CD14-positive monocyte (primary cell): ENCODE measurements around the gene C12orf75. TPM values are rescaled to one million over a fixed set of nuclear protein-coding genes. Genes with fewer than 3 reads are reported as not detected.

Source experiments
- DNase-seq, 3 donors: peaks; one replicate each; pipeline ENCODE4 v3.0.0-alpha.2; 2011 to 2022
- H2AFZ ChIP-seq: 2 replicates; pipeline ENCODE4 v1.6.0; 2012; ENCODE audit warnings: mild to moderate bottlenecking, low read depth, low read length, inconsistent platforms; ENCODE audit not compliant: insufficient read depth, poor library complexity, severe bottlenecking
- H3K27ac ChIP-seq, 2 donors: 1 replicate in 1 of 2; 2 replicates in 1 of 2; pipeline ENCODE4 v1.5.1; 2012 to 2013; ENCODE audit warnings: low read length in 2 of 2, control low read depth in 1 of 2, inconsistent platforms in 1 of 2, low read depth in 1 of 2, mild to moderate bottlenecking in 1 of 2
- H3K27me3 ChIP-seq, 2 donors: one replicate each; pipeline versions ENCODE4 v1.6.0 to v1.6.1; 2011 to 2013; ENCODE audit warnings: low read length in 2 of 2; ENCODE audit not compliant: control insufficient read depth in 2 of 2, insufficient read depth in 2 of 2
- H3K36me3 ChIP-seq, 2 donors: replicated peaks in 1 of 2; 1 replicate in 1 of 2; 2 replicates in 1 of 2; pipeline versions ENCODE4 v1.5.1 to v1.6.1; 2012 to 2013; ENCODE audit warnings: low read length in 2 of 2, control low read depth in 1 of 2, inconsistent platforms in 1 of 2, mild to moderate bottlenecking in 1 of 2; ENCODE audit not compliant: insufficient read depth in 2 of 2, control insufficient read depth in 1 of 2
- H3K4me1 ChIP-seq, 2 donors: 1 replicate in 1 of 2; 2 replicates in 1 of 2; pipeline versions ENCODE4 v1.5.1 to v1.6.1; 2012 to 2013; ENCODE audit warnings: low read length in 2 of 2, control low read depth in 1 of 2, inconsistent platforms in 1 of 2, mild to moderate bottlenecking in 1 of 2, moderate library complexity in 1 of 2; ENCODE audit not compliant: insufficient read depth in 2 of 2, control insufficient read depth in 1 of 2
- H3K4me2 ChIP-seq: replicated peaks from 2 replicates; pipeline ENCODE3; 2012; ENCODE audit warnings: low read length, moderate library complexity, mild to moderate bottlenecking; ENCODE audit not compliant: poor library complexity, severe bottlenecking; ENCODE audit errors: extremely low read depth
- H3K4me3 ChIP-seq, 3 experiments: fragments of 200-600 bp in 1 of 3; sonication (generic) in 1 of 3; replicated peaks in 1 of 3; 1 replicate in 2 of 3; 2 replicates in 1 of 3; pipeline ENCODE4 v1.5.1; 2011 to 2013; ENCODE audit warnings: low read length in 3 of 3, mild to moderate bottlenecking in 3 of 3, control low read depth in 2 of 3, low read depth in 2 of 3, inconsistent platforms in 1 of 3, moderate library complexity in 1 of 3
- H3K79me2 ChIP-seq: 2 replicates; pipeline ENCODE4 v1.6.0; 2012; ENCODE audit warnings: mild to moderate bottlenecking, control low read depth, inconsistent platforms, low read length, moderate library complexity; ENCODE audit not compliant: insufficient read depth
- H3K9ac ChIP-seq: 2 replicates; pipeline ENCODE4 v1.6.0; 2017; ENCODE audit warnings: low read length, mild to moderate bottlenecking; ENCODE audit not compliant: insufficient read depth, poor library complexity, severe bottlenecking
- H3K9me3 ChIP-seq, 2 donors: replicated peaks in 1 of 2; 1 replicate in 1 of 2; 2 replicates in 1 of 2; pipeline versions ENCODE4 v1.5.1 to v1.6.1; 2012 to 2013; ENCODE audit warnings: low read length in 2 of 2, control low read depth in 1 of 2; ENCODE audit not compliant: control insufficient read depth in 1 of 2, insufficient read depth in 1 of 2
- H4K20me1 ChIP-seq: 2 replicates; pipeline ENCODE4 v1.6.0; 2012; ENCODE audit warnings: mild to moderate bottlenecking, low read length, control low read depth, moderate library complexity; ENCODE audit not compliant: insufficient read depth
- H3K27ac Mint-ChIP-seq, 7 donors: one replicate each; pipeline ENCODE4 v1.8.0; 2020; ENCODE audit warnings: mild to moderate bottlenecking in 7 of 7, mixed read lengths in 7 of 7, moderate library complexity in 6 of 7, inconsistent platforms in 2 of 7
- H3K27me3 Mint-ChIP-seq, 3 donors: one replicate each; pipeline ENCODE4 v1.8.0; 2021 to 2022; ENCODE audit warnings: low read depth in 3 of 3, mild to moderate bottlenecking in 3 of 3, mixed read lengths in 3 of 3, moderate library complexity in 3 of 3, inconsistent platforms in 1 of 3
- H3K36me3 Mint-ChIP-seq, 2 donors: one replicate each; pipeline ENCODE4 v1.8.0; 2020; ENCODE audit warnings: mixed read lengths in 2 of 2, inconsistent platforms in 1 of 2, mild to moderate bottlenecking in 1 of 2
- H3K4me1 Mint-ChIP-seq: one replicate; pipeline ENCODE4 v1.8.0; 2020; ENCODE audit warnings: mild to moderate bottlenecking, mixed read lengths
- H3K4me3 Mint-ChIP-seq, 2 donors: one replicate each; pipeline ENCODE4 v1.8.0; 2020; ENCODE audit warnings: mild to moderate bottlenecking in 2 of 2, mixed read lengths in 2 of 2, moderate library complexity in 1 of 2
- H3K9me3 Mint-ChIP-seq, 7 donors: one replicate each; pipeline ENCODE4 v1.8.0; 2020 to 2022; ENCODE audit warnings: mixed read lengths in 7 of 7, mild to moderate bottlenecking in 6 of 7, moderate library complexity in 6 of 7, inconsistent platforms in 2 of 7
- WGBS: methylation state at CpG from one replicate; pipeline ENCODE4 v1.1.5; 2013; ENCODE audit warnings: missing lambda C conversion rate; ENCODE audit not compliant: insufficient coverage; 5-methylcytosine and 5-hydroxymethylcytosine counted together
- intact Hi-C, 2 donors: fragments of 100-400 bp; cut with micrococcal nuclease; formaldehyde crosslinking; loops; one replicate each; pipeline versions ENCODE4 v1.15.0 to v1.15.1; 2023
- polyA plus RNA-seq, 3 donors: library from polyadenylated mRNA; depleted of rRNA in 1 of 3; unstranded in 2 of 3; stranded (reverse) in 1 of 3; fragments of 300-500 nt in 2 of 3; fragments of >200 nt in 1 of 3; fragmentation: Illumina TruSeq in 2 of 3; gene quantifications; 1 replicate in 2 of 3; 2 replicates in 1 of 3; pipeline ENCODE4 v1.2.3, GENCODE V29; 2012 to 2021
- TF ChIP-seq, protein P1 (sequence below): fragments of 200-600 bp; IDR thresholded peaks from one replicate; pipeline ENCODE4 v1.8.0; 2022; ENCODE audit warnings: antibody characterized with exemption, mild to moderate bottlenecking

Gene C12orf75
- polyA plus RNA-seq, 3 donors, result 0.45 to 0.73 (median 0.73) TPM

DNA sequence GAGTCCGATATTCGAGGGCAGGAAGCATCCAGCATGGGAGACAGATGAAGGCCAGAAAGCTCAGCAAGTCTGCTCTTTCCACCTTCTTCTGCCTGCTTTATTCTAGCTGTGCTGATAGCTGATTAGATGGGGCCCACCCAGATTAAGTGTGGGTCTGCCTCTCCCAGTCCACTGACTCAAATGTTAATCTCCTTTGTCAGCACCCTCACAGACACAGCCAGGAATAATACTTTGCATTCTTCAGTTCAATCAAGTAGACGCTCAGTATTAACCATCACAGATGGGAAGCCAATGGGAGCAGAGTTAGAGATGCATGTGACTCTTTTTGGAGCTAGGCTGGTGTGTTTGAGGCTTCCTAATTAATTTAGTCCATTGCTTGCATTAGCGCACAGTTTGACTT lies 17.0 kb downstream of the C12orf75 start:
- Histone ChIP-seq H3K4me1 (no peaks in the 10 kb centered on the region), H3K27ac (no peak overlapping the region), H3K36me3 (no peaks in the 10 kb centered on the region), H4K20me1 (no peaks in the 10 kb centered on the region), H3K4me2 (no peak overlapping the region), H3K9ac (no peak overlapping the region), H3K9me3 (no peaks in the 10 kb centered on the region), H2AFZ (no peak overlapping the region), H3K79me2 (no peaks in the 10 kb centered on the region), H3K4me3 (no peak overlapping the region), H3K27me3 (no peaks in the 10 kb centered on the region)
- DNase-seq, result no peak
- 100% methylated on average over 2 of the region's 4 CpGs for WGBS
- Mint-ChIP-seq H3K27me3 (peaks cover 0 to 2% (median 1%) of the 10 kb centered on the region in 3 donors), H3K9me3 (peaks cover 0 to 2% (median 0%) of the 10 kb centered on the region in 7 donors), H3K4me1 (peaks cover 12% of the 10 kb centered on the region), H3K27ac (no peak overlapping the region), H3K36me3 (no peaks in the 10 kb centered on the region), H3K4me3 (no peak overlapping the region)
- TF ChIP-seq, protein P1, sequence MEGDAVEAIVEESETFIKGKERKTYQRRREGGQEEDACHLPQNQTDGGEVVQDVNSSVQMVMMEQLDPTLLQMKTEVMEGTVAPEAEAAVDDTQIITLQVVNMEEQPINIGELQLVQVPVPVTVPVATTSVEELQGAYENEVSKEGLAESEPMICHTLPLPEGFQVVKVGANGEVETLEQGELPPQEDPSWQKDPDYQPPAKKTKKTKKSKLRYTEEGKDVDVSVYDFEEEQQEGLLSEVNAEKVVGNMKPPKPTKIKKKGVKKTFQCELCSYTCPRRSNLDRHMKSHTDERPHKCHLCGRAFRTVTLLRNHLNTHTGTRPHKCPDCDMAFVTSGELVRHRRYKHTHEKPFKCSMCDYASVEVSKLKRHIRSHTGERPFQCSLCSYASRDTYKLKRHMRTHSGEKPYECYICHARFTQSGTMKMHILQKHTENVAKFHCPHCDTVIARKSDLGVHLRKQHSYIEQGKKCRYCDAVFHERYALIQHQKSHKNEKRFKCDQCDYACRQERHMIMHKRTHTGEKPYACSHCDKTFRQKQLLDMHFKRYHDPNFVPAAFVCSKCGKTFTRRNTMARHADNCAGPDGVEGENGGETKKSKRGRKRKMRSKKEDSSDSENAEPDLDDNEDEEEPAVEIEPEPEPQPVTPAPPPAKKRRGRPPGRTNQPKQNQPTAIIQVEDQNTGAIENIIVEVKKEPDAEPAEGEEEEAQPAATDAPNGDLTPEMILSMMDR, result no peak
- intact Hi-C loops, result no loop called here

DNA sequence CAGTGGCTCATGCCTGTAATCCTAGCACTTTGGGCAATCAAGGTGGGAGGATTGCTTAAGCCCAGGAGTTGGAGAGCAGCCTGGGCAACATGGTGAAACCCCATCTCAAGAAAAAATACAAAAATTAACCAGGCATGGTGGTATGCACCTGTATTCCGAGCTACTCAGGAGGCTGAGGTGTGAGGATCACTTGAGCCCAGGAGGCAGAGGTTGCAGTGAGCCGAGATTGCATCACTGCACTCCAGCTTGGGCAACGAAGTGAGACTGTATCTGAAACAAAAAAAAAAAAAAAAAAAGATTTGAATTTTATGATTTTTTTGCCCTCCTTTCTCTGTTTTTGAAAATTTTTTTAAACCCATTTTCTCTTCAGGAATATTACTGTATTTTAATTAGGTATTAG lies 17.7 kb downstream of the C12orf75 start:
- Histone ChIP-seq H3K79me2 (no peaks in the 10 kb centered on the region), H3K4me2 (no peak overlapping the region), H3K9me3 (no peaks in the 10 kb centered on the region), H3K27ac (no peak overlapping the region), H3K27me3 (no peaks in the 10 kb centered on the region), H3K4me1 (no peaks in the 10 kb centered on the region), H4K20me1 (no peaks in the 10 kb centered on the region), H3K9ac (no peak overlapping the region), H3K36me3 (no peaks in the 10 kb centered on the region), H2AFZ (no peak overlapping the region), H3K4me3 (no peak overlapping the region)
- TF ChIP-seq, protein P1, result no peak
- H3K27ac Mint-ChIP-seq, result no peak overlapping the region
- peaks cover 0 to 2% (median 0%) of the 10 kb centered on the region in 7 donors for H3K9me3 Mint-ChIP-seq
- H3K36me3 Mint-ChIP-seq, result no peaks in the 10 kb centered on the region
- H3K4me3 Mint-ChIP-seq, result no peak overlapping the region
- WGBS, result no CpG with 5 or more reads among the region's 3 CpGs
- peaks cover 0 to 2% (median 1%) of the 10 kb centered on the region in 3 donors for H3K27me3 Mint-ChIP-seq
- intact Hi-C loops, result no loop called here
- H3K4me1 Mint-ChIP-seq, result peaks cover 12% of the 10 kb centered on the region
- no peak for DNase-seq
